Measurements from ENCODE around the gene MTHFD2L. TPM values are rescaled to one million over a fixed set of nuclear protein-coding genes. Genes with fewer than 3 reads are reported as not detected.

MTHFD2L gene
- total and polyA plus RNA-seq, 9 of the 15 experiments (the other 6 are each of a cell fraction or from before 2014, with no cell fraction given), result 10.0 to 39.0 (median 26.0) TPM

DNA sequence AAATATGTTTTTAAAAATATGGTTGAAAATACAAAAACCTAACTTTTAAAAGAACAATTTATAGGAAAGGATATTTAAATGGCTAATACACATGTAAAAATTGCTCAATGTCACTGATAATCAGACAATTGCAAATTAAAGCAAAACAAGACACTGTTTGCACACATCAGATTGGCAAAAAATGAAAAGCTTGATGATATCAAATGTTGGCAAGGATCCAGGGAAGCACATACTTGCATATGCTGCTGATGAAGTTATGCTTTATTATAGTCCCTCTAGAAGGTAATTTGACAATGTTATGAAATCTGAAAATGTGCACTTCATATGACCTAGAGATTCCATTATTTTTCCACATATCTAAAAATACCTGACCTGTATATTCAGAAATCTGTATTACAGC lies 104.6 kb downstream of the MTHFD2L start:
- no peak overlapping the region for H3K27ac ChIP-seq (ENCODE audit: extremely low read depth, low read depth, low read length)
- CTCF ChIA-PET (ENCODE audit: low intra/inter-chr PET ratio), result interaction anchor here (0.6 kb wide), 1 partner anchor 355 kb away, joined by 3 read pairs; no protein-coding TSS in a partner anchor
- in situ Hi-C loops (cut with MboI), result no loop called here
- TF ChIP-seq, protein P1, sequence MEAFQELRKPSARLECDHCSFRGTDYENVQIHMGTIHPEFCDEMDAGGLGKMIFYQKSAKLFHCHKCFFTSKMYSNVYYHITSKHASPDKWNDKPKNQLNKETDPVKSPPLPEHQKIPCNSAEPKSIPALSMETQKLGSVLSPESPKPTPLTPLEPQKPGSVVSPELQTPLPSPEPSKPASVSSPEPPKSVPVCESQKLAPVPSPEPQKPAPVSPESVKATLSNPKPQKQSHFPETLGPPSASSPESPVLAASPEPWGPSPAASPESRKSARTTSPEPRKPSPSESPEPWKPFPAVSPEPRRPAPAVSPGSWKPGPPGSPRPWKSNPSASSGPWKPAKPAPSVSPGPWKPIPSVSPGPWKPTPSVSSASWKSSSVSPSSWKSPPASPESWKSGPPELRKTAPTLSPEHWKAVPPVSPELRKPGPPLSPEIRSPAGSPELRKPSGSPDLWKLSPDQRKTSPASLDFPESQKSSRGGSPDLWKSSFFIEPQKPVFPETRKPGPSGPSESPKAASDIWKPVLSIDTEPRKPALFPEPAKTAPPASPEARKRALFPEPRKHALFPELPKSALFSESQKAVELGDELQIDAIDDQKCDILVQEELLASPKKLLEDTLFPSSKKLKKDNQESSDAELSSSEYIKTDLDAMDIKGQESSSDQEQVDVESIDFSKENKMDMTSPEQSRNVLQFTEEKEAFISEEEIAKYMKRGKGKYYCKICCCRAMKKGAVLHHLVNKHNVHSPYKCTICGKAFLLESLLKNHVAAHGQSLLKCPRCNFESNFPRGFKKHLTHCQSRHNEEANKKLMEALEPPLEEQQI (IDR thresholded peaks at IDR 0.05), result no peak
- TF ChIP-seq NONO (IDR thresholded peaks at IDR 0.05; ENCODE audit: low read depth in 2 of 2, low read length in 1 of 2) (no peak), NFIC (IDR thresholded peaks at IDR 0.05) (peak; percentile 80)
- no peaks in the 10 kb centered on the region for H3K79me2 ChIP-seq (ENCODE audit: control insufficient read depth, insufficient read depth, low read length)
- DNase-seq (ENCODE audit: extremely low read depth in 1 of 4, low spot score in 3 of 4) (no peak), ATAC-seq (no peak), FAIRE-seq (no peak)
- H3K9ac ChIP-seq (ENCODE audit: insufficient read depth in 1 of 2, low read depth in 2 of 2, low read length in 2 of 2), result no peak overlapping the region
- H3K36me3 ChIP-seq (ENCODE audit: control insufficient read depth, insufficient read depth, low read length), result no peaks in the 10 kb centered on the region
- no TSS peak for BruUV-seq (replicated peaks)
- H3K27me3 ChIP-seq (ENCODE audit: control insufficient read depth in 2 of 2, insufficient read depth in 2 of 2, low read length in 2 of 2), result no peaks in the 10 kb centered on the region
- no peak overlapping the region for H2AFZ ChIP-seq (ENCODE audit: low read depth, low read length)
- H4K20me1 ChIP-seq (replicated peaks; ENCODE audit: control insufficient read depth, insufficient read depth, low read length), result no peaks in the 10 kb centered on the region
- no peak overlapping the region for H3K4me3 ChIP-seq
- H3K9me1 ChIP-seq (ENCODE audit: control insufficient read depth, insufficient read depth, low read length), result no peaks in the 10 kb centered on the region
- no peaks in the 10 kb centered on the region for H3K9me3 ChIP-seq (replicated peaks; ENCODE audit: control insufficient read depth, insufficient read depth, low read depth, low read length)
- POLR2A ChIA-PET, result no interaction called here
- H3K4me2 ChIP-seq (ENCODE audit: insufficient read depth, low read length), result no peak overlapping the region
- intact Hi-C loops (cut with micrococcal nuclease), result no loop called here
- no peaks in the 10 kb centered on the region; a peak in 1 of 5 replicates for H3K4me1 ChIP-seq (replicated peaks in 1 of 2; ENCODE audit: control insufficient read depth in 2 of 2, insufficient read depth in 2 of 2, low read length in 2 of 2)

DNA sequence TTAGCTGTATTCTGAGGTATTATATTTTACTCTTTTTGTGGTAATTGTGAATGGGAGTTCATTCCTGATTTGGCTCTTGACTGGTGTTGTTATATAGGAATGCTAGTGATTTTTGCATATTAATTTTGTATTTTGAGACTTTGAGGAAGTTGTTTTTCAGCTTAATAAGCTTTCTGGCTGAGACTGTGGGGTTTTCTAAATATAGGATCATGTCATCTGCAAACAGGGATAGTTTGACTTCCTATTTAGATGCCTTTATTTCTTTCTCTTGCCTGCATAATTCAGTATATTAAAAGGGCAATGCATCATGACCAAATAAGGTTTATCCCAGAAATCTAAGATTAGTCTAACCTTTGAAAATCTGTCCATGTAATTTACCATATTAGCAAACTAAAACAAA lies 105.6 kb downstream of the MTHFD2L start:
- no TSS peak for BruUV-seq (replicated peaks)
- no peaks in the 10 kb centered on the region for H3K27me3 ChIP-seq (ENCODE audit: control insufficient read depth in 2 of 2, insufficient read depth in 2 of 2, low read length in 2 of 2)
- ATAC-seq (no peak), FAIRE-seq (no peak), DNase-seq (ENCODE audit: extremely low read depth in 1 of 4, low spot score in 3 of 4) (no peak)
- POLR2A ChIA-PET, result no interaction called here
- no peaks in the 10 kb centered on the region for H3K36me3 ChIP-seq (ENCODE audit: control insufficient read depth, insufficient read depth, low read length)
- no peak overlapping the region for H3K4me2 ChIP-seq (ENCODE audit: insufficient read depth, low read length)
- no peak overlapping the region for H2AFZ ChIP-seq (ENCODE audit: low read depth, low read length)
- no peaks in the 10 kb centered on the region for H3K79me2 ChIP-seq (ENCODE audit: control insufficient read depth, insufficient read depth, low read length)
- no peak overlapping the region for H3K9ac ChIP-seq (ENCODE audit: insufficient read depth in 1 of 2, low read depth in 2 of 2, low read length in 2 of 2)
- no peaks in the 10 kb centered on the region for H3K9me1 ChIP-seq (ENCODE audit: control insufficient read depth, insufficient read depth, low read length)
- intact Hi-C loops (cut with micrococcal nuclease) (no loop called here), in situ Hi-C loops (cut with MboI) (no loop called here)
- no peak overlapping the region for H3K4me3 ChIP-seq
- H3K27ac ChIP-seq (ENCODE audit: extremely low read depth, low read depth, low read length), result no peak overlapping the region
- H4K20me1 ChIP-seq (replicated peaks; ENCODE audit: control insufficient read depth, insufficient read depth, low read length), result no peaks in the 10 kb centered on the region
- CTCF ChIA-PET (ENCODE audit: low intra/inter-chr PET ratio), result no interaction called here
- no peaks in the 10 kb centered on the region; a peak in 1 of 5 replicates for H3K4me1 ChIP-seq (replicated peaks in 1 of 2; ENCODE audit: control insufficient read depth in 2 of 2, insufficient read depth in 2 of 2, low read length in 2 of 2)
- H3K9me3 ChIP-seq (replicated peaks; ENCODE audit: control insufficient read depth, insufficient read depth, low read depth, low read length), result no peaks in the 10 kb centered on the region
- no peak for TF ChIP-seq CTCFL (IDR thresholded peaks at IDR 0.05; ENCODE audit: borderline replicate concordance, insufficient read depth, low read depth, low read length, poor library complexity, severe bottlenecking)
- TF ChIP-seq ILK (tag; IDR thresholded peaks at IDR 0.05; ENCODE audit: borderline replicate concordance, low read depth), result no peak
- no peak for TF ChIP-seq SMARCA5 (IDR thresholded peaks at IDR 0.05)
- TF ChIP-seq, protein P2, sequence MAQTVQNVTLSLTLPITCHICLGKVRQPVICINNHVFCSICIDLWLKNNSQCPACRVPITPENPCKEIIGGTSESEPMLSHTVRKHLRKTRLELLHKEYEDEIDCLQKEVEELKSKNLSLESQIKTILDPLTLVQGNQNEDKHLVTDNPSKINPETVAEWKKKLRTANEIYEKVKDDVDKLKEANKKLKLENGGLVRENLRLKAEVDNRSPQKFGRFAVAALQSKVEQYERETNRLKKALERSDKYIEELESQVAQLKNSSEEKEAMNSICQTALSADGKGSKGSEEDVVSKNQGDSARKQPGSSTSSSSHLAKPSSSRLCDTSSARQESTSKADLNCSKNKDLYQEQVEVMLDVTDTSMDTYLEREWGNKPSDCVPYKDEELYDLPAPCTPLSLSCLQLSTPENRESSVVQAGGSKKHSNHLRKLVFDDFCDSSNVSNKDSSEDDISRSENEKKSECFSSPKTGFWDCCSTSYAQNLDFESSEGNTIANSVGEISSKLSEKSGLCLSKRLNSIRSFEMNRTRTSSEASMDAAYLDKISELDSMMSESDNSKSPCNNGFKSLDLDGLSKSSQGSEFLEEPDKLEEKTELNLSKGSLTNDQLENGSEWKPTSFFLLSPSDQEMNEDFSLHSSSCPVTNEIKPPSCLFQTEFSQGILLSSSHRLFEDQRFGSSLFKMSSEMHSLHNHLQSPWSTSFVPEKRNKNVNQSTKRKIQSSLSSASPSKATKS (CRISPR knock-in tag; IDR thresholded peaks at IDR 0.05), result no peak
- TF ChIP-seq BHLHE40 (IDR thresholded peaks at IDR 0.05; ENCODE audit: low read length), result no peak
- no peak for TF ChIP-seq TEAD4 (IDR thresholded peaks at IDR 0.05; ENCODE audit: low read length)
- TF ChIP-seq TEAD4 (CRISPR knock-in tag; IDR thresholded peaks at IDR 0.05; ENCODE audit: borderline replicate concordance), result no peak

Data from K562 (cell line).